Measurements from ENCODE around the gene DOCK10. TPM values are rescaled to one million over a fixed set of nuclear protein-coding genes. Genes with fewer than 3 reads are reported as not detected.
A peak's percentile ranks its signal among the peaks of the same experiment; 100 is the strongest.

The DOCK10 gene
- total and polyA plus RNA-seq, 8 donors, result 0.89 to 33.8 (median 3.2) TPM

DNA sequence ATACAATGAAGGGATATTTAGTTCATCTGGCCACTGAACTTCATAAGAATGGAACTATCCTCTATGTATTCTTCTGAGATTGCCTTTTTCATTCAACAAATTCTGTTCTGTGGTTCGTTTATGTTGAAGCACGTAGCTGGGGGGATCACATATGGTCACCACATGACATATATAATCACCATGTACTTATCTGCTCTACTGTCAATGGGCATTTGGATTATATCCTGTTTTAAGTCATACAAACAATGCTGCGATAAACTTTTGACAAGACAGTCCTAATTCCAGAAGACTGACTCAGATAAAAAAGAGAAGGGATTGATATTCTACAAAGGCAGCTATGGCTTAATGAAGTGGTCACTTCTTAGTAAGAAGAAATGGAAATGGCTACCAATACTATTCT, 210.1 kb downstream of the DOCK10 start:
- no peaks in the 10 kb centered on the region for H3K27me3 ChIP-seq
- H3K4me3 ChIP-seq, result no peak overlapping the region
- no peaks in the 10 kb centered on the region for H3K9me3 ChIP-seq
- WGBS, 5 donors, result 73 to 86% (median 79%) methylated on average over 3 of the region's 3 CpGs
- H3K4me1 ChIP-seq, result no peaks in the 10 kb centered on the region
- peaks cover 0 to 45% (median 30%) of the 10 kb centered on the region in 4 donors for H3K36me3 ChIP-seq
- H3K27ac ChIP-seq, result no peak overlapping the region
- no peak for TF ChIP-seq POLR2A (IDR thresholded peaks at IDR 0.05)
- DNase-seq, result no peak
- intact Hi-C loops (cut with DNase I; ENCODE audit: low total_unique reads), result no loop called here

- peaks cover 0 to 50% (median 30%) of the 10 kb centered on the region in 4 donors for H3K36me3 ChIP-seq
- no peak for DNase-seq
- TF ChIP-seq, protein P1, sequence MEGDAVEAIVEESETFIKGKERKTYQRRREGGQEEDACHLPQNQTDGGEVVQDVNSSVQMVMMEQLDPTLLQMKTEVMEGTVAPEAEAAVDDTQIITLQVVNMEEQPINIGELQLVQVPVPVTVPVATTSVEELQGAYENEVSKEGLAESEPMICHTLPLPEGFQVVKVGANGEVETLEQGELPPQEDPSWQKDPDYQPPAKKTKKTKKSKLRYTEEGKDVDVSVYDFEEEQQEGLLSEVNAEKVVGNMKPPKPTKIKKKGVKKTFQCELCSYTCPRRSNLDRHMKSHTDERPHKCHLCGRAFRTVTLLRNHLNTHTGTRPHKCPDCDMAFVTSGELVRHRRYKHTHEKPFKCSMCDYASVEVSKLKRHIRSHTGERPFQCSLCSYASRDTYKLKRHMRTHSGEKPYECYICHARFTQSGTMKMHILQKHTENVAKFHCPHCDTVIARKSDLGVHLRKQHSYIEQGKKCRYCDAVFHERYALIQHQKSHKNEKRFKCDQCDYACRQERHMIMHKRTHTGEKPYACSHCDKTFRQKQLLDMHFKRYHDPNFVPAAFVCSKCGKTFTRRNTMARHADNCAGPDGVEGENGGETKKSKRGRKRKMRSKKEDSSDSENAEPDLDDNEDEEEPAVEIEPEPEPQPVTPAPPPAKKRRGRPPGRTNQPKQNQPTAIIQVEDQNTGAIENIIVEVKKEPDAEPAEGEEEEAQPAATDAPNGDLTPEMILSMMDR (IDR thresholded peaks at IDR 0.05), result no peak
- TF ChIP-seq EP300 (IDR thresholded peaks at IDR 0.05) (no peak), POLR2AphosphoS5 (IDR thresholded peaks at IDR 0.05) (no peak), POLR2A (IDR thresholded peaks at IDR 0.05) (no peak)
- no peaks in the 10 kb centered on the region for H3K27me3 ChIP-seq
- no peaks in the 10 kb centered on the region for H3K9me3 ChIP-seq
- H3K4me3 ChIP-seq, result no peak overlapping the region
- no peaks in the 10 kb centered on the region for H3K4me1 ChIP-seq
- no peak overlapping the region for H3K27ac ChIP-seq
- intact Hi-C loops (cut with DNase I; ENCODE audit: low total_unique reads), result no loop called here
- WGBS, 5 donors, result 42 to 89% (median 66%) methylated on average over 2 of the region's 2 CpGs
These were observed 210.7 kb downstream of the DOCK10 start for GRCh38 chr2:224831530-224831929.

DNA sequence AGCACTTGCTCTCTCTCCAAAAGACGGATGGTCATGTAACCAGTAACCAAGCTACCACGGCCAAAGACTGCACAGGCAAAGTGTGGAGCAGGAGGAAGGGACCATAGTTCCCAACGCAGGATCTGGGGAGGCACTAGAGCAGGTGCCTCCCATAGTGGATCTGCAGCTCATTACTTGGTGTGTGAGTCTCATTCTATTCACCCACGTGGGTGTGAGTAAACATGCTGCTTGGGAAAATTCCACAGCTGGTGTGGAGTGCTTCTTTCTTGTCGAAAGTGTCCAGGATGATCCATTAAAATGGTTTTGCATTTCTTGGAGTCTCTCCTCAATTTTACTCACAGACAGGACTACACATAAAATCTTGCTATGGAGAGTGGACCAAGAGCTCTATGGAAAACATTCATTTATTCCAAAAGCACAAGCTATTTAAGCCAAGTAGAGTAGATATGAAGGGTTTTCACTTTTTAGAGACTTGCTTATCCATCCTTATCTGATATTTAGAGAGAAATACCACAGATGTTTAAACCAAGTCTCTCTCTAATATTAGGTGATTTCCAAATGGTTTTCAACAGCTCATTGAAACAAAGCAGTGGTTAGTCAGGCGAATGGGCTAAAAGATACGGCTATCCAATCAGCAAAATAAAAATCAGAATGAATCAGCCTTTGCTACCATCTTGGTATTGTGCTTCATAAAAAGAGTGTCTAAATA, 221.8 kb downstream of the DOCK10 start:
- 74 to 82% (median 81%) methylated on average over 7 of the region's 7 CpGs for WGBS, 5 donors
- TF ChIP-seq EP300 (IDR thresholded peaks at IDR 0.05) (no peak), POLR2AphosphoS5 (IDR thresholded peaks at IDR 0.05) (no peak)
- H3K27ac ChIP-seq, result no peak overlapping the region

GRCh38 chr2:224819075-224819474, 223.2 kb downstream of the DOCK10 start:
- intact Hi-C loops (cut with DNase I; ENCODE audit: low total_unique reads), result no loop called here
- Histone ChIP-seq H3K27ac (no peak overlapping the region), H3K4me1 (no peaks in the 10 kb centered on the region), H3K27me3 (no peaks in the 10 kb centered on the region), H3K4me3 (no peak overlapping the region), H3K9me3 (no peaks in the 10 kb centered on the region), H3K36me3 (peaks cover 0 to 10% (median 0%) of the 10 kb centered on the region in 4 donors)
- 29 to 51% (median 39%) methylated on average over 2 of the region's 2 CpGs for WGBS, 5 donors
- DNase-seq, result peak in 1 of 2 donors; percentile 40
- TF ChIP-seq POLR2A (IDR thresholded peaks at IDR 0.05) (no peak), EP300 (IDR thresholded peaks at IDR 0.05) (no peak), POLR2AphosphoS5 (IDR thresholded peaks at IDR 0.05) (no peak)
- TF ChIP-seq, protein P1 (IDR thresholded peaks at IDR 0.05), result no peak

More for the DNA sequence above, 221.8 kb downstream of the DOCK10 start:
- Histone ChIP-seq H3K9me3 (no peaks in the 10 kb centered on the region), H3K4me1 (no peaks in the 10 kb centered on the region), H3K36me3 (peaks cover 0 to 10% (median 0%) of the 10 kb centered on the region in 4 donors), H3K27me3 (no peaks in the 10 kb centered on the region), H3K4me3 (no peak overlapping the region)
- intact Hi-C loops (cut with DNase I; ENCODE audit: low total_unique reads), result no loop called here
- no peak for DNase-seq

DNA sequence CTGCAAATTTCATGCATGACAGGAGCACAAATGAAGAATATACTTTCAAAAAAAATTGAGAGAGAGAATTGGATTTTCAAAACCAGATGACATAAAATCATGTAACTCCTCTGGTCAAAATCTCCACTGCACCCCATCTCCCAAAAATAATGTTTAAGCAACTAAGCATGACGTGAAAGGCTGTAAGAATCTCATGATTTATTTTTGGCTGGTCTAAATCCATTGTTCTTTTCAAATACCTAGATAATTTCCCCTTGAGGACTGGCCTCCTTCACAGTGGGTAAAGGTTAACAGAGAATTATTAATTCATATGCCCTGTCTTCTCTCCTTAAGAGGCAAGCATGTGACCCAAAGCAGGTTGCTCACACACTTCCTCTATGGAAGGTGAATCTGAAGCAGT, 224.6 kb downstream of the DOCK10 start:
- intact Hi-C loops (cut with DNase I; ENCODE audit: low total_unique reads), result no loop called here
- Histone ChIP-seq H3K36me3 (peaks cover 0 to 13% (median 0%) of the 10 kb centered on the region in 4 donors), H3K27ac (no peak overlapping the region), H3K4me1 (no peaks in the 10 kb centered on the region), H3K4me3 (no peak overlapping the region), H3K9me3 (no peaks in the 10 kb centered on the region), H3K27me3 (no peaks in the 10 kb centered on the region)
- WGBS, 5 donors, result 78 to 91% (median 83%) methylated on average over 1 of the region's 1 CpG
- no peak for TF ChIP-seq EP300 (IDR thresholded peaks at IDR 0.05)
- TF ChIP-seq, protein P1 (IDR thresholded peaks at IDR 0.05), result no peak
- TF ChIP-seq POLR2AphosphoS5 (IDR thresholded peaks at IDR 0.05), result no peak
- TF ChIP-seq POLR2A (IDR thresholded peaks at IDR 0.05), result no peak
- DNase-seq, result no peak

All from stomach (tissue), 9 donors.